Lung (tissue), 12 donors: ENCODE results near the gene MTA3. TPM values are rescaled to one million over a fixed set of nuclear protein-coding genes. Genes with fewer than 3 reads are reported as not detected.
A peak's percentile ranks its signal among the peaks of the same experiment; 100 is the strongest.

Experiments
- ATAC-seq: fragments of 200-7000 bp; cut with Tn5 transposase; one replicate; pipeline ENCODE4 v1.9.1; 2020; ENCODE audit warnings: moderate number of reproducible peaks; ENCODE audit not compliant: insufficient read depth, low FRiP score
- DNase-seq, 3 donors: peaks; one replicate each; pipeline ENCODE4 v3.0.0-alpha.2; 2013 to 2017
- H3K27ac ChIP-seq, 2 donors: one replicate each; pipeline ENCODE4 v1.5.1; 2013; ENCODE audit warnings: mild to moderate bottlenecking in 2 of 2, moderate library complexity in 2 of 2, control low read depth in 1 of 2, inconsistent platforms in 1 of 2, low read depth in 1 of 2, low read length in 1 of 2
- H3K27me3 ChIP-seq, 3 donors: one replicate each; pipeline ENCODE4 v1.5.1; 2013; ENCODE audit warnings: low read length in 2 of 3; ENCODE audit not compliant: control insufficient read depth in 3 of 3, insufficient read depth in 3 of 3
- H3K36me3 ChIP-seq, 4 donors: one replicate each; pipeline ENCODE4 v1.5.1; 2013; ENCODE audit warnings: low read length in 4 of 4, mild to moderate bottlenecking in 1 of 4, moderate library complexity in 1 of 4; ENCODE audit not compliant: control insufficient read depth in 4 of 4, insufficient read depth in 4 of 4
- H3K4me1 ChIP-seq, 5 donors: one replicate each; pipeline ENCODE4 v1.5.1; 2013; ENCODE audit warnings: low read length in 5 of 5, mild to moderate bottlenecking in 2 of 5, moderate library complexity in 1 of 5; ENCODE audit not compliant: control insufficient read depth in 5 of 5, insufficient read depth in 5 of 5
- H3K4me3 ChIP-seq: one replicate; pipeline ENCODE4 v1.5.1; 2013; ENCODE audit warnings: mild to moderate bottlenecking, control low read depth, moderate library complexity
- H3K9ac ChIP-seq, 2 donors: one replicate each; pipeline ENCODE4 v1.5.1; 2013; ENCODE audit warnings: low read length in 2 of 2, control low read depth in 1 of 2; ENCODE audit not compliant: insufficient read depth in 1 of 2
- H3K9me3 ChIP-seq, 4 donors: one replicate each; pipeline ENCODE4 v1.5.1; 2013; ENCODE audit warnings: low read length in 3 of 4, mild to moderate bottlenecking in 1 of 4, moderate library complexity in 1 of 4; ENCODE audit not compliant: control insufficient read depth in 4 of 4, insufficient read depth in 3 of 4
- WGBS, 2 donors: extraction: QIAGEN DNeasy Blood & Tissue Kit; methylation state at CpG; one replicate each; pipeline ENCODE4 v1.1.7; 2013; 5-methylcytosine and 5-hydroxymethylcytosine counted together
- polyA plus RNA-seq, 2 donors: library from polyadenylated mRNA; stranded (reverse); fragments of 200-250 nt; gene quantifications; one replicate each; pipeline ENCODE4 v1.2.1, GENCODE V29; 2013
- total RNA-seq, 2 donors: library from RNA; depleted of rRNA in 1 of 2; stranded (reverse); fragments of >200 nt in 1 of 2; gene quantifications; one replicate each; pipeline ENCODE4 v1.2.1, GENCODE V29; 2014 to 2021
- TF ChIP-seq, protein P1 (sequence below): IDR thresholded peaks from 2 replicates; pipeline ENCODE4 v1.5.1; 2012; ENCODE audit warnings: mild to moderate bottlenecking; ENCODE audit errors: control extremely low read depth, extremely low read depth
- donor health status: control.
- donor health status: control.
- donor health status: Bipolar disorder and iron deficiency.
- donor health status: healthy.
- donor health status: DM: yes; HTN: yes; CAD: no.

Gene MTA3
- total and polyA plus RNA-seq, 4 donors: 9.2 to 65.8 (median 24.4) TPM

GRCh38 chr2:42795275-42795674 is 226.8 kb downstream of the MTA3 start:
- TF ChIP-seq, protein P1, sequence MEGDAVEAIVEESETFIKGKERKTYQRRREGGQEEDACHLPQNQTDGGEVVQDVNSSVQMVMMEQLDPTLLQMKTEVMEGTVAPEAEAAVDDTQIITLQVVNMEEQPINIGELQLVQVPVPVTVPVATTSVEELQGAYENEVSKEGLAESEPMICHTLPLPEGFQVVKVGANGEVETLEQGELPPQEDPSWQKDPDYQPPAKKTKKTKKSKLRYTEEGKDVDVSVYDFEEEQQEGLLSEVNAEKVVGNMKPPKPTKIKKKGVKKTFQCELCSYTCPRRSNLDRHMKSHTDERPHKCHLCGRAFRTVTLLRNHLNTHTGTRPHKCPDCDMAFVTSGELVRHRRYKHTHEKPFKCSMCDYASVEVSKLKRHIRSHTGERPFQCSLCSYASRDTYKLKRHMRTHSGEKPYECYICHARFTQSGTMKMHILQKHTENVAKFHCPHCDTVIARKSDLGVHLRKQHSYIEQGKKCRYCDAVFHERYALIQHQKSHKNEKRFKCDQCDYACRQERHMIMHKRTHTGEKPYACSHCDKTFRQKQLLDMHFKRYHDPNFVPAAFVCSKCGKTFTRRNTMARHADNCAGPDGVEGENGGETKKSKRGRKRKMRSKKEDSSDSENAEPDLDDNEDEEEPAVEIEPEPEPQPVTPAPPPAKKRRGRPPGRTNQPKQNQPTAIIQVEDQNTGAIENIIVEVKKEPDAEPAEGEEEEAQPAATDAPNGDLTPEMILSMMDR: no peak
- Histone ChIP-seq H3K4me3 (no peak overlapping the region), H3K36me3 (no peaks in the 10 kb centered on the region), H3K9me3 (no peaks in the 10 kb centered on the region), H3K27me3 (no peaks in the 10 kb centered on the region), H3K4me1 (peaks cover 0 to 36% (median 19%) of the 10 kb centered on the region in 5 donors), H3K9ac (no peak overlapping the region), H3K27ac (no peak overlapping the region)
- 92 to 95% methylated on average over 6 of the region's 6 CpGs for WGBS, 2 donors
- ATAC-seq: no peak
- DNase-seq: no peak

DNA sequence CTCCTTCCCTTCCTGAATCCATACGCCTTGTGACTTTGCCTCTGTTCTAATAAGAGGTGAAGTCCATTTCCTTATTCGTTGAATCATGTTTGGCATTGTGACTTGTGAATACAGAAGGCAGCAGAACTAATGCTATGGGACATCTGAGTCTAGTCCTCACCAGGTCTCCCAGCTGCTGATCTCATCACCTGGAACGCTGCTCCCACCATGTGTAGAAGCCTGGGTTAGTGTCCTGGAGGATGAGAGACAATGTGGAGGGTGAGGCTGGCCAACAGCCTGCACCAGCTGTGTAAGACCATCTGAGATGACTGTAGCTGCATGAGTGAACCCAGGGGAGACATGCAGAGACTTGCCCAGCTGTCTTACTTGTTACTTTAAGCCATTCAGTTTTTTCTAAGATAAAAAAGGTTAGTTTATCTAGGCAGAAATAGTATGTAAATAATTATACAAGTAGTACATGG is 227.4 kb downstream of the MTA3 start:
- peaks cover 0 to 38% (median 17%) of the 10 kb centered on the region in 5 donors for H3K4me1 ChIP-seq
- no peak for DNase-seq
- TF ChIP-seq, protein P1: no peak
- no peaks in the 10 kb centered on the region for H3K9me3 ChIP-seq
- no peaks in the 10 kb centered on the region for H3K27me3 ChIP-seq
- WGBS, 2 donors: 60 to 71% methylated on average over 3 of the region's 3 CpGs
- no peak for ATAC-seq
- no peak overlapping the region for H3K9ac ChIP-seq
- H3K36me3 ChIP-seq: no peaks in the 10 kb centered on the region
- H3K4me3 ChIP-seq: no peak overlapping the region
- H3K27ac ChIP-seq: no peak overlapping the region

- H3K4me3 ChIP-seq: no peak overlapping the region
- H3K27ac ChIP-seq: no peak overlapping the region
- DNase-seq (peak in 2 of 3 donors; percentile 67 to 72), ATAC-seq (no peak)
- H3K9ac ChIP-seq: no peak overlapping the region
- WGBS, 2 donors: 76 to 90% methylated on average over 7 of the region's 7 CpGs
- H3K9me3 ChIP-seq: no peaks in the 10 kb centered on the region
- no peaks in the 10 kb centered on the region for H3K36me3 ChIP-seq
- peaks cover 0 to 38% (median 15%) of the 10 kb centered on the region in 5 donors for H3K4me1 ChIP-seq
- H3K27me3 ChIP-seq: no peaks in the 10 kb centered on the region
- TF ChIP-seq, protein P1: no peak
Observed at GRCh38 chr2:42796427-42797248, 228.2 kb downstream of the MTA3 start.
